GM21717 (cell line): ENCODE results near the gene HAUS8.
"Not testable (repeated sequence)": the region's sequence is repeated elsewhere in the genome, so short reads cannot be mapped to it uniquely, and the experiment has no call there.

Experiments
- ATAC-seq: cut with Tn5 transposase; IDR thresholded peaks from one replicate; pipeline ENCODE4 v1.9.1; 2021; ENCODE audit warnings: mild to moderate bottlenecking, moderate library complexity; ENCODE audit not compliant: unreplicated experiment

The HAUS8 gene

GRCh38 chr19:17036640-17037039, 38.6 kb downstream of the HAUS8 start:
- ATAC-seq: no peak

GRCh38 chr19:17035842-17036424, 39.3 kb downstream of the HAUS8 start:
- no peak for ATAC-seq

GRCh38 chr19:17031741-17032140, 43.5 kb downstream of the HAUS8 start:
- ATAC-seq: no peak

GRCh38 chr19:17027535-17027975, 47.7 kb downstream of the HAUS8 start:
- ATAC-seq: no peak

- no peak for ATAC-seq
Measured at GRCh38 chr19:17026706-17027534, 48.3 kb downstream of the HAUS8 start, which contains the start of gene CPAMD8. Gene CPAMD8 (minus strand): TSS chr19:17026810. CDS start chr19:17026642, 168 bp downstream.

GRCh38 chr19:17025991-17026658, 49.1 kb downstream of the HAUS8 start:
- ATAC-seq: no peak

- no peak for ATAC-seq
Measured at GRCh38 chr19:17025361-17025760, 49.9 kb downstream of the HAUS8 start.

- ATAC-seq: not testable (repeated sequence)
Measured at GRCh38 chr19:17024941-17025340, 50.3 kb downstream of the HAUS8 start.

GRCh38 chr19:17023805-17024204, 51.4 kb downstream of the HAUS8 start:
- ATAC-seq: no peak

GRCh38 chr19:17022738-17023137, 52.5 kb downstream of the HAUS8 start:
- ATAC-seq: no peak

GRCh38 chr19:17021793-17022590, 53.3 kb downstream of the HAUS8 start:
- ATAC-seq: no peak

- no peak for ATAC-seq
Measured at GRCh38 chr19:17021328-17021727, 53.9 kb downstream of the HAUS8 start.

- no peak for ATAC-seq
Measured at GRCh38 chr19:17020823-17021222, 54.4 kb downstream of the HAUS8 start.

- ATAC-seq: no peak
Measured at GRCh38 chr19:17020385-17020784, 54.9 kb downstream of the HAUS8 start.

- not testable (repeated sequence) for ATAC-seq
Measured at GRCh38 chr19:17014212-17014861, 60.9 kb downstream of the HAUS8 start.

GRCh38 chr19:17011485-17011884, 63.8 kb downstream of the HAUS8 start:
- no peak for ATAC-seq

GRCh38 chr19:17006579-17006978, 68.7 kb downstream of the HAUS8 start:
- ATAC-seq: no peak

GRCh38 chr19:17005000-17005399, 70.3 kb downstream of the HAUS8 start:
- no peak for ATAC-seq

- ATAC-seq: no peak
Measured at GRCh38 chr19:17004386-17004785, 70.9 kb downstream of the HAUS8 start.

- no peak for ATAC-seq
Measured at GRCh38 chr19:17002455-17002854, 72.8 kb downstream of the HAUS8 start.
